GM19467 (cell line): Measurements from ENCODE around the gene TTC39B.

Experiments
- ATAC-seq: cut with Tn5 transposase; IDR thresholded peaks from one replicate; pipeline ENCODE4 v1.9.1; 2021; ENCODE audit warnings: mild to moderate bottlenecking, moderate library complexity; ENCODE audit not compliant: unreplicated experiment

The TTC39B gene

DNA sequence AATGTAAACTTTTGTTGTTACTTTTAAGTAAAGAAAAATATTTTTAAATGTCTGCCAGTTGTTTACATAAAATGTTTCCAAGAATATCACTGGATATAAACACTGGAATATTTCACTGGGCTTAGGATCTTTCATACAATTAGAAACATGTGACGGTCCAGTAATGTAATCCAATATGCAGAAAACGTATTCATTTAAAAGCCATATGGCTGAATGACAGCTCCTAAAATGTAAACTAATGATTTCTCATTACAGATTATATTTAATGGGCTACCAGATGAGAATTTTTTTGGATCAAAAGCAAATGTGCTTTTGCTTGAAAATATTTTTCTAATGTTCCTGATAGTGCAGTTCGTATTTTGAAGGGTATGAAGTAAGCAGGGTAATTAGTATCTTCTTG is 124.3 kb downstream of the TTC39B start:
- no peak for ATAC-seq

DNA sequence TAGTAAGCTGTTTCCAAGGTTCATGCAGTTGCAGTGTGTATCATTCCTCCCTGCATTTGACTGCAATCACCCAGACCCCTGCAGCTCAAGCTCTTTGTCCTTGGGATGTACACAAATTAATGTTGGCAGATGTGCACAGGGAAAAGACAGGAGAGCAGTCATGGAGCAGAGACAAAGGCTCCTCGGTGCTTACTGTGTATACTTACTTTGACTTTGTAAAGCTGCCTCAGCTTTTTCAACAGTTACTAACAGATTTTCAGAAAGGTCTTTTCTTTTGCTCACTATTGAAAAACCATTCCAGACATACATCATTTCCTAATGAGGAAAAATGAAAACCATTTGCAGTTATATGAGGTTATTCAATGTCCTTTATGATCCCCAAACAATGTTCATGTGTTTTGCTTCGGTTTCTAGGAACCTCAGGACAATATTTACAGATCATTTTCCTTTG is 124.9 kb downstream of the TTC39B start:
- no peak for ATAC-seq

DNA sequence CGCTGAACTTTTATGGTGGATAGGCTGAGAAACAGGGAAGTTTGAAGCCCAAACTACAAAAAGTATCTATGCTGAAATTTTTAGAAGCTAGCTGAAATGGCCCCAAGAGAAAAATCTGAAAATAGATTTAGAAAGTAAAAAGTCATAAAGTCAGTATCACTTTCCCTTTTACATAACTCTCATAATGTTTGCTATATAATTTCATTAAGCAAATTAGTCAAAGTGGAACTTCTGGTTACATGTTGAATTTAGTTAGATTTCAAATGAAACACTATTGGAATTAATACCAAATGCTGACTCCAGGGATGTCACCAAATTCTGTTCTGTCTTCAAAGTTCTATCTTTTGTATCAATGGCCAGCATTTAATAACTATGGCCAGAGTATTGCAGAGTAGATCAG is 126.9 kb downstream of the TTC39B start:
- no peak for ATAC-seq

DNA sequence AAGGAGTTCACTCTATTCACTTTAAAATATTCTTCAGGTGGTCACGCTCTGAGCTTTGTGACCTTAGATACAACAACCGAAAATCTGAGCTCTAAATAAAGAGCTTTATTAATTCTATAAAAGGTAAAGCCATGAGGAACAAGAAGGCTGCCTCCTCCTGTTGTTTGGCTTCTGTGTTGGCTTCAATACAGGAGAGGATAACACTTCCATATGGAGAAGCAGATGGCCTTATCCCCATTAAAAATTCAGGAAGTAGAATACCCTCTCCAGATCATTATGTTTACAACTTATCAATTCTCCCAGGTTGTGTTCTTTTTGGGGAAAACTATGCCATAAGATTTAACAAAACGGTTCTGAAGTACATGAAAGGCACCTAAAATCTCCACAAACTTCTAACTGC is 128.4 kb downstream of the TTC39B start:
- ATAC-seq = no peak

DNA sequence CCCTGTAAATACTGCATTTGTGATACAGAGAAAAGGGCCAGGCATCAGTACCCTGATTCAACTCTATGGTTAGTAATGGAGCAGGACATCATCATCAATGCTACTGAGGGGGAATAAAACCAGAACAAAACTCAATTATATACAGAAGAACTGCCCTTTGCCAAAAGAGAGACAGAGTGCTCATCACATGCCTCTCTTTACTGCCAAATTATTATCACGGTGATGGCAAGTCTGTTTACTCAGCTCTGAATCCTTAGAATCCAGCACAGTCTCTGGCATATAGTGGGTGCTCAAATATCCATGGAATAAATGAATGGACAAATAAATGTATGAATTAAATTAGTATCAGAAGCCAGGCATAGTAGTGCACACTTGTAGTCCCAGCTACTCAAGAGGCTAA is 130.2 kb downstream of the TTC39B start:
- ATAC-seq = no peak

DNA sequence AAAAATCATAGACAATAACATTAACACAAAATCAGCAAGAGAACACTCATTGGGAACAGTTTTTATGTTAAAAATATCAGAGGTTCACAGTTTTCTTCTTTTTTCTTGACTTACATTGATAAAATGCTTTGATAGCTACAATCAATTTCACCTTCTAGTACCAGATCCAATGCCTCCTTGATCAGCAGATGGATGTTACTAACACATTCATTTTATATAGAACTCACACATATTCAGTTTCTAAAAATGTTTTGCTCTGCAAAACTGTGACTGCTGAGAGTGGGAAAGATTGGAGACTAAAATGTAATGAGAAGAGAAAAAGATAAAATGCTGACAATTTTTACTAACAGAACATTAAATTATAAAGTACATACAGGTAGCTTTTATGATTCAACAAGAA is 143.1 kb downstream of the TTC39B start:
- no peak for ATAC-seq

DNA sequence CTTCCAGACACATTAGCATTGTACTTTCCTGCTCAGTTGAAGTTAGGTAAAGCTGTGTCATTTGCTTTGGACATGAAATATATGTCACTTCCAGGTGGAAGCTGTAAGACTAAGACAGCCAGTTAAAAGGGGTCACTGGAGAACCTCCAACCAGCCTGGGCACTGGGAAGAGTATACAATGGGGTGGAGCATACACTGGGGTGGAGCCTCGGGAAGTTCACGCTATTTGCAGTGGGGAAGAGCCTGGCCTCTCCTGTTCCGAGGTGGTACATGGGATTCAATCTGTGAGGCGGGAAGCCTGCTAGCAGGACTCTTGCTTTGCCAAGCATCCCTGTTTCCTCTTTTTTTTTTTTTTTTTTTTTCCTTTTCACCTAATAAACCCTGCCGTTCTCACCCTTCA is 145.3 kb downstream of the TTC39B start:
- no peak for ATAC-seq

DNA sequence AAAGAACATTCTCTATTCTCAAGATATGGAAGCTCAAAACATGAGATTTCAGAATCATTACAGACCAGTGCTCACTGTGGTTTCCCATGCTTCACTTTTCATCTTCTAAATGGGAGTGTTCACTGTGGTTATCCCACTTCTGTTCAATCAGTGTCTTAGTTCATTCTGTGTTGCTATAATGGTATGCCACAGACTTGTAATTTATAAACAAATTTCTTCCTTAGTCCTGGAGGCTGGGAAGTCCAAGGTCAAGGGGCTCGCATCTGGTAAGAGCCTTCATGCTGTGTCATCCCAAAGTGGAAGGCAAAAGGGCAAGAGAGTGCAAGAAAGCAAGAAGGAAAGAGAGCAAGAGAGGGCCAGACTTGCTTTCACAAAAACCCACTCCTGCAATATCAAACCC is 146.3 kb downstream of the TTC39B start:
- ATAC-seq = no peak

DNA sequence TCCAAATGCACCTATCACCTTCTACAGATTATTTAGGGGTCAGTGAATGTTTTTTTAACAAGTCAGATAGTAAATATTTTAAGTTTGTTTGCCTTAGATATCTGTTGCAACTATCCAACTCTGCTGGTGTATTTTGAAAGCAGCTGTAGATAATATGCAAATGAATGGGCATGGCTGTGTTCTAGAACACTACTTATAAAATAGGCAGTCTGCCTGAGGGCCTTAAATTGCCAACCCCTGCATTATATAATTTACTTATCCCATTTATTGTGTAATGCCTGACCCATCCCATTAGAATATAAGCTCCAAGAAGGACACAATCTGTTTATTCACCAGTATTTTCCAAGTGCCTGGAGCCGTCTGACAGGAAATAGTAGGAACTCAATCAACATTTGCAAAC is 149.0 kb downstream of the TTC39B start:
- ATAC-seq = no peak

DNA sequence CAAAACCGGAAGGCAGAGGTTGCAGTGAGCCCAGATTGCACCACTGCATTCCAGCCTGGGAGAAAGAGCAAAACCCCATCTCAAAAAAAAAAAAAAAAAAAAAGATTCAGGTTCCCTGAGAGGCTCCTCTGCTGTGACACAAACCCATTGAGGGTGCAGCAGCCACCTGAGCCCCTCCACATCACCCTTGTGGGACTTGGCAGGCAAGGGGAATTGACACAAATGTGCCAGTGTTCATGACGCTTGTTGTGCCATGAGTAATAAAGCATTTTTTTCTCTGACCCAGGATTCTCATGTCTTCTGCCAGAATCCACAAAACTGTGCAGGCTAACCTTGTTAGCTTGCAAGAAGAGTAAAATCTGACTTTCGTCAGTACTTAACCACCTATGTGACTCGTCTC is 149.6 kb downstream of the TTC39B start:
- ATAC-seq = no peak

DNA sequence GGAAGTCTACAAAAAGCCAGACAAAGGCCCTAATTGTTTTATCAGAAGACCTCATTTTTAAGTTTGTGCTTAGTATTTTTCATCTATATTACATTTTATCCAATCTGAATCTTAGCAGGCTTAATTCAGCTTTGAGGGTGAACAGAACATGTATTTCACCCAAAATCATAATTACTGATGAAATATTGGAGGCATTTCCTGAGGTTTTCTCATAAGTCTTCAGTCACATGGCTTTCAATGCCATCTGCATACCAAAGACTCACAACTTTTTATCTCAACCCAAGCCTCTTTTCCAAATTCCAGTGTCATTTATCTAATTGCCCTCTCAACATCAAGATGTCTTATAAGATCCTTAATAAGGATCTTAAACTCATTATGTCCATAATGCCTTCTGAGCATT is 150.8 kb downstream of the TTC39B start:
- no peak for ATAC-seq

DNA sequence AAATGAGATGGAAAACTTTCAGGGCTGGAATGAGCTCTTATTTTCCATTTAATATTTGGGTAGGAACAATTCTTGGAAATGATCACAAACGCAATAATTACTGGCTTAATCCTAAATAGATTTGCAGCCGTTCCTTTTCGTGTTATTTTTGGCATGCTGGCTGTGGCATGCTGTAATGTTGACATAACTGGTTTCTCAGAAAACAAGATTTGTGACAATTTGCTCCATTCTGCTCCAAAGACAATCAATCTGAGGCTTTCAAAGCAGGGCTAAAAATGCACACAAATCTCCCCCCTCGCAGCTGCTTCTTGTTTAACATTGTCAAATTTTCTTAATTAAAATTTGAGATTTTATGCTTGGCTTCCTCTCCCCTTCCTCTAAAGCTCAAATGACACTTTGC is 151.2 kb downstream of the TTC39B start:
- no peak for ATAC-seq

DNA sequence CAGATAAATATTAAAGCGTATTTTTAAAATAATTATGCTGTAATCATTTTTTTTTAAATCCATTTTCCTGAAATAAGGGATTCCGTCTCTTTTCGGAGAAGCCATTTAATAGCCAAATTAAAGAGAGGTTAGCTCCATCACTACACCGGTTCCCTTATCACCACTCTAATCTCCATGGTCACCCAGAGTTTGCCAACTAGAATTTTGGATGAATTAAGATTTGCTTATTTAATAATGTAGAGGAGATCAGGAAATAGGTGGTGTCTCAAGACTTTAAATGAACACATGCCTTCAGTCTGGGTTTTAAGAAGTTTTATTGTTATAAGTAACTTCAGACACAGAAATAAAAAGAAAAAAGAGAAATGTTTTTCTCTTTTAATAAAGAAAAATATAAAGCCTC is 151.7 kb downstream of the TTC39B start:
- ATAC-seq = no peak

DNA sequence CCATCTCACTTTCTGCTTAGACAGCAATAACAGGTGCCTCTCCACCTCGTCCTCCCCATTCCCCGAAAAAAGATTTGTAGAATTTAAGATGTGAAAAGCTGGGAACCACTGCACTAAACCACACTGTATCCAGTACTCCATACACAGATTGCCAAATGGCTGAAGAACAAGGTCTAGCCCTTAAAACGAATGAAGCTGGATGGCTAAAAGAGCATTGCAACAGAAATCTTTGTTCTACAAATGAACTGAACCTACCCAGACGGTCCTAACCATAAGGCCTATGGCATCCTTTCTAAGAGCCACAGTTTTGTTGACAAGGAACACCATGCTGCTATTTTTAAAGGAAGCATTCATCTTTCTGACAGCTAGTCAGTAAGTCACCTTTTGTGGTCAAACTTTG is 152.3 kb downstream of the TTC39B start:
- no peak for ATAC-seq

DNA sequence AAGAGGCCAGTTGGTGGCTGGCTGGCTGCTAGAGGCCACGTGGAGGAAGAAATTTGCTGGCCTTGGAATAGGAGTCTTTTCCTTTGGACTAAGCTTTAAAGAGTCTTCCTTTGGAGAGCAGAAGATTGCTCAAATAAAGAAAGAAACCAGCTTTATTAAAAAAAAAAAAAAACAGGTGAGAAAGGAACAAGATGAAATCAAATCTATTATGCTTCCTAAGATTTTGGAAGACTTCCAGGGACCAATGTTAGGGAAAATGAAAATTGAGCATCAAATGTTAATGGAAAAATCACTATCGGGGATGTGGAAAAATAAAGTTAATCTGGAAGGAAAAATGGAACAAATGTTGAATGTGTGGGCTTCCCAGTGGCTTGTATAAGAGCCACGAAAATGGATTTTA is 153.1 kb downstream of the TTC39B start:
- no peak for ATAC-seq

DNA sequence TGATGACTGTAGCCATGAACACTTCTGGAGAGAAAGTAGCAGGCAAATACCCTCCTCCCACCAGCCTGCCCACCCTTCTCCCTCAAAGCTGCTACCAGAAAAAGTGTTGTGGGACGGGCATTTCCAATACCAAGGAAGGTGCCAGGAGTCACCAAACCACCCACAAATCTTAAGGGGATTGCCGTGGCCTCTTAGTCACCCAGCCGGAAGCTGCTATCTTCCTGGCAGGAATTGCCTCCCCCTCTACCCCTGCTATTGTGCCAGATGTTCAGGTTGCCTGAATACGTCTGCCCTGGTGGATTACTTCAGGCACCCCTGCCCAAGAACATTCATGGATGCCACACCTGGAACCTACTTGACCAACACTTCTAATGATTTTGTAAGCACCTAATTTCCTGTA is 156.1 kb downstream of the TTC39B start:
- no peak for ATAC-seq

DNA sequence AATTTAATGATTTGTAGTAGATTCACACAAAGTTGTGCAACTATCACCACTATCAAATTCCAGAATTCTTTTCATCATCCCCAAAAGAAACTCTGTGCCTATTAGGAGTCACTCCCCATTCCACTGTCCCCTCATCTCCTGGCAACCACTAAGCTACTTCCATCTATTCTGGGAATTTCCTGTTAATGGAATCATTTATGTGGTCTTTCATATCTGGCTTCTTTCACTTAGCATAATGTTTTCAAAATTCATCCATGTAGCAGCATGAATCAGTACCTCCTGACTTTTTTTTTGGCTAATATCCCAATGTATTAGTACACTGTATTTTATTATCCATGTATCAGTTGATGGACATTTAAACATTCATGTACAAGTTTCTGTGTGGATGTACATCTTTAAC is 157.6 kb downstream of the TTC39B start:
- no peak for ATAC-seq

DNA sequence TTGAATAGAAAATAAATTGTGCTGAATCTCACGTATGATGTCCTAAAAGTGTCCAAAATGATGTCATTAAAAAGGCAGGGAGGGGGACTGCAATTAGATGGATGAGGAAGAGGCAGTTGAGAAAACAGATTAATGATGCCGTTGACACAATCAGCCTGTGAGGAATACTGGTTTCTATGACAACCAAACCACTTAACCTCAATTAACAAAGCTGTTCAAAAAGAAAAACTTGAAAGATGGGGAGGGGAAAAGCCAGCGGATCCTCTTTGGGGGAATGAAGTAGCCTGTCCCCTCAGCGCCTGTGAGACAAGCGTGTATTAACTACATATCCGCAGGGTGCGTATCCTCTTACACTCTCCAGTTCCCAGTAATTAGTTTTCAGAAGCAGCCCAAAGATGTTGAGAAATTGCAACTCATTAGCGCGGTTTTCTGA is 160.7 kb downstream of the TTC39B start:
- ATAC-seq = no peak

DNA sequence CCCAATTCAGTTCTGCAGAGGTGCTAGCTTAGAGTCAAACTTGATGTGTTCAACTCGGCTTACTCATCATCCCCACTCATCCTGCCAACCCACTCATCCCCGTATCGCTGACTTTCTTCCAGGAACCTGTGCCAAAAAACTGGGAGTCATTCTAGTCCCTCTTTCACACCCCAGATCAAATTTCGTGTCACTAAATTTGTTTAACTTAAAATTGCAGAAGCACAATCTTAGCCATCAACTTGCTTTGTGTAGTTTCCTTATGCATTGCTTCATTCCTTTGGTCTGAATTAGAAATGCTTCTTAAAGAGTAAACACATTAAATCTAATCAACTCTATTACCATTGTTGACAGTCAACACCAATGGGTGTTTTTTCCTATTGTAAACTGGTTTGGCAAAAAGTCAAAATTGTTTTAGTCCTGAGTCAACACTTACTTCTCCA is 162.4 kb downstream of the TTC39B start:
- no peak for ATAC-seq

DNA sequence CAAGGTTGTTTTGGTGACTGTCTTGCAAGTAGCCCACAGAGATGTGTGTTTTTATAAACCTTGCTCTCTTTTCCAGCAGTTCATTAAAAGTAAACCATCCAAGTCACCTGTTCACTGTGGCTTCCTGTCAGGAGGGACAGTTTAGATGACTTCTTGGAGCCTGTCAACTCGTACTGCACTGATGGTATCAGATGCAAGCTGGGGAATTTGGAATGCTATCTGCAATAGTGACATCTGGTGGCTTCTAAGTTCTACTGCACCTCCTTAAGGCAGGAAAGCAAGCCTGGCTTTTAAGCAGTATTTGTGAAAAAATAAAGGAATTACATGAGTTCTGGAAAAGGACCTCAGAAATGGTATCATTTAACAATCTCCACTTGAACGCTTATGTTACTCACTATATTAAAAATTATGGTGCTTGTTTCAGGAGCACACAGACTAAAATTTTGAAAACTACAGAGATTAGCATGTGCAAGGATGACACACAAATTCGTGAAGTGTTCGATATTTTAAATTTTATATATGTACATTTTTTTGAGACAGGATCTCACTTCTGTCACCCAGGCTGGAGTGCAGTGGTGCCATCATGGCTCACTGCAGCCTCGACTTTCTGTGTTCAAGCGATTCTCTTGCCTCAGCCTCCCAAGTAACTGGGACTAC is 164.0 kb downstream of the TTC39B start:
- ATAC-seq = peak; percentile 94

DNA sequence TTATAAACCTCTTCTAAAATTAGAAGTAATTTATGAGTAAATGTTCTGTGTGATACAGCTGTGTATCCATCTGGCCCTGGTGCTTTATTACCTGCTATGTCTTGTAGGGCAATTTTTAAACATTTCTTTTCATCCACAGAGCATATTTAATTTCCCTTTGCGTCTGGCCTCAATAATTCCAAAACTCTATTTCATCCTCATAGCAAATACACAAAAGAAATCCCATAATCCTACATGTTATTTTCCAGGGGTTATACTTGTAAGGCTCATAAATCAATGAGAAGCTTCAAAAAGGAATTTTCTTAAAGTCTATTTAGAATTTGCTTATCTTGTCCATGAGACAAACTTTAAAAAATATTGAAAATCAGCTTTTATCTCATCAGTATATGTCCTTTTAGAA is 167.0 kb downstream of the TTC39B start:
- no peak for ATAC-seq

DNA sequence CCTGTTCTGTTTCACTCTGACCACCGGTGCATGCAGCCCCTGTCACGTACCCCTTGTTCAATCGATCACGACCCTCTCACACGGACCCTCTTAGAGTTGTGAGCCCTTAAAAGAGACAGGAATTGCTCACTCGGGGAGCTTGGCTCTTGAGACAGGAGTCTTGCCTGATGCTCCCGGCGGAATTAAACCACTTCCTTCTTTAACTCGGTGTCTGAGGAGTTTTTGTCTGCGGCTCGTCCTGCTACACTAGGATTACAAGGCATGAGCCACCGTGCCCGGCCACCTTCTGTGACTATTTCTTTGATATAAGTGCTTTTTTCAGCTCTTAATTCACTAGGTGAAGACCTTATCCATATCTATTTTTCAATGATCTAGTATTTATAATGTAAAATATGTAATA is 167.5 kb downstream of the TTC39B start:
- no peak for ATAC-seq

DNA sequence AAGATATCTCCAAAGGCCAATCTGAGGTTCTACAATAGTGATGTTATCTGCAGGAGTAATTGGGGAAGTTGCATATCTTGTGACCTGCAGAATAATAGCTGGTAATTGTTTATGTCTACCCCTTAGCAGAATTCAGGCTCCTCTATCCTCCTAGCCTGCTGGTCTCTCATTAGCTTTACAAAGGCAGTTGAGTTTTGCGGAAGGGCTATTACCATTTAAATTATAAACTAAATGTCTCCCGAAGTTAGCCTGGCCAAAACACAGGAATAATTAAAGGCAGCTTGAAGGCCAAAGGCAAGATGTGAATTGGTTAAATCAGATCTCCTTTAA is 168.7 kb downstream of the TTC39B start:
- ATAC-seq = no peak
